Mesendoderm (in vitro differentiated cells): ENCODE results near the gene MYOF.

ENCODE experiments used
- DNase-seq: peaks from one replicate; pipeline ENCODE4 v3.0.0; 2013
- H2AK5ac ChIP-seq: 2 replicates; pipeline ENCODE4 v1.6.1; 2013; ENCODE audit warnings: low read length, inconsistent platforms
- H2BK120ac ChIP-seq: 2 replicates; pipeline ENCODE4 v1.6.1; 2013; ENCODE audit warnings: low read depth, mild to moderate bottlenecking, low read length, moderate library complexity, mixed read lengths
- H2BK15ac ChIP-seq: replicated peaks from 2 replicates; pipeline ENCODE4 v1.6.1; 2013; ENCODE audit warnings: low read depth, mild to moderate bottlenecking, moderate library complexity
- H2BK5ac ChIP-seq: 2 replicates; pipeline ENCODE4 v1.6.1; 2013; ENCODE audit warnings: low read length, inconsistent platforms
- H3K18ac ChIP-seq: 2 replicates; pipeline ENCODE4 v1.6.1; 2013; ENCODE audit warnings: mild to moderate bottlenecking, low read length, mixed read lengths
- H3K23ac ChIP-seq: one replicate; pipeline ENCODE4 v1.6.1; 2013; ENCODE audit warnings: low read length
- H3K27ac ChIP-seq: 2 replicates; pipeline ENCODE4 v1.5.1; 2013; ENCODE audit warnings: low read depth, mild to moderate bottlenecking, inconsistent platforms, low read length, moderate library complexity
- H3K27me3 ChIP-seq: 2 replicates; pipeline ENCODE4 v1.6.1; 2013; ENCODE audit warnings: low read length, control low read depth, mild to moderate bottlenecking, inconsistent platforms; ENCODE audit not compliant: insufficient read depth, poor library complexity
- H3K36me3 ChIP-seq: 2 replicates; pipeline ENCODE4 v1.6.1; 2013; ENCODE audit warnings: low read length, inconsistent platforms; ENCODE audit not compliant: control insufficient read depth, insufficient read depth
- H3K4ac ChIP-seq: one replicate; pipeline ENCODE4 v1.6.1; 2013; ENCODE audit warnings: low read depth, mild to moderate bottlenecking, low read length, moderate library complexity
- H3K4me1 ChIP-seq: 2 replicates; pipeline ENCODE4 v1.6.1; 2013; ENCODE audit warnings: low read depth, low read length, inconsistent platforms; ENCODE audit not compliant: control insufficient read depth
- H3K4me2 ChIP-seq: 2 replicates; pipeline ENCODE4 v1.6.1; 2013; ENCODE audit warnings: low read length
- H3K4me3 ChIP-seq: 2 replicates; pipeline ENCODE4 v1.5.1; 2013; ENCODE audit warnings: mild to moderate bottlenecking, low read length
- H3K56ac ChIP-seq: one replicate; pipeline ENCODE4 v1.6.1; 2013; ENCODE audit warnings: low read length
- H3K79me1 ChIP-seq: 2 replicates; pipeline ENCODE4 v1.6.1; 2013; ENCODE audit warnings: low read length, inconsistent platforms
- H3K79me2 ChIP-seq: 2 replicates; pipeline ENCODE4 v1.6.1; 2013; ENCODE audit warnings: mild to moderate bottlenecking, low read length; ENCODE audit not compliant: control insufficient read depth, insufficient read depth
- H3K9ac ChIP-seq: 2 replicates; pipeline ENCODE4 v1.6.1; 2013; ENCODE audit warnings: low read length, inconsistent platforms
- H4K5ac ChIP-seq: one replicate; pipeline ENCODE4 v1.6.1; 2013; ENCODE audit warnings: low read length
- H4K8ac ChIP-seq: one replicate; pipeline ENCODE4 v1.6.1; 2013; ENCODE audit warnings: low read depth, mild to moderate bottlenecking, control low read depth, low read length, moderate library complexity
- WGBS: extraction: QIAGEN DNeasy Blood & Tissue Kit; methylation state at CpG from one replicate; pipeline ENCODE4 v1.1.7; 2013; ENCODE audit warnings: low lambda C conversion rate, missing lambda C conversion rate; ENCODE audit not compliant: insufficient coverage; ENCODE audit errors: extremely low coverage; 5-methylcytosine and 5-hydroxymethylcytosine counted together

The MYOF gene

DNA sequence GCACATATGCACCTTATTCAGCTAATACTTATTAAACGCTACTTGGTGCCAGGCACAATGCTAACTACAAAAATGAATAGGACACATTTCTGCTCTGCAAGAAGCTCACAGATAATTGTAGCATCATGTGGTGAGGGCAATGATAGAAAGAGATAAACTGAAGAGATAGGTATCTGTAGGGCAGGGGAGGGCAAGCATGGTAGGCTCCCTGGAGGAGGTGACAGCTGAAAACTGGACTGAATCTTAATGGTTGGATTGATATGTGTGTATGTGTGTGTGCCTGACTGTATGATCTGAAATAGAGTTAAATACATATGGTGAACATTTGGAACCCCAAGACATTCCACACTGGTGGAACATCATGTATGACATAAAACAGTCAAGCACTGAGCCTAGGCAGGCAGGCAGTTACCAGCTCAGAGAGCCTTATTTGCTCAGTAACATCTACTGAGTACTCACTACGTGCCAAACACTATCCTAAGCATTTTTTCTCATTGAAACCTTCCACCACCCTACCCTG lies 9.5 kb upstream of the MYOF start:
- Histone ChIP-seq H3K4me1 (peaks cover 12% of the 10 kb centered on the region), H3K18ac (no peak overlapping the region), H3K4me2 (no peak overlapping the region), H3K79me2 (peaks cover 1% of the 10 kb centered on the region), H2AK5ac (no peak overlapping the region), H3K27ac (peak overlapping the region; percentile 3), H4K8ac (no peak overlapping the region), H3K4ac (no peak overlapping the region), H3K27me3 (no peaks in the 10 kb centered on the region), H2BK120ac (no peak overlapping the region), H3K4me3 (no peak overlapping the region), H3K79me1 (no peaks in the 10 kb centered on the region), H3K36me3 (no peaks in the 10 kb centered on the region), H3K56ac (peak overlapping the region; percentile 4), H3K9ac (no peak overlapping the region), H4K5ac (no peak overlapping the region), H2BK5ac (no peak overlapping the region), H2BK15ac (no peak overlapping the region), H3K23ac (no peak overlapping the region)
- no CpG with 5 or more reads among the region's 2 CpGs for WGBS
- DNase-seq: no peak

GRCh38 chr10:93488956-93489528 lies 6.9 kb upstream of the MYOF start:
- H3K27ac ChIP-seq: no peak overlapping the region
- no peaks in the 10 kb centered on the region for H3K27me3 ChIP-seq
- peak; percentile 68 for DNase-seq
- H3K56ac ChIP-seq: no peak overlapping the region
- H4K8ac ChIP-seq: no peak overlapping the region
- no peak overlapping the region for H3K9ac ChIP-seq
- no peak overlapping the region for H2BK15ac ChIP-seq
- H3K4me2 ChIP-seq: no peak overlapping the region
- no peaks in the 10 kb centered on the region for H3K79me2 ChIP-seq
- H2AK5ac ChIP-seq: no peak overlapping the region
- no peak overlapping the region for H2BK5ac ChIP-seq
- H3K36me3 ChIP-seq: no peaks in the 10 kb centered on the region
- WGBS: no CpG with 5 or more reads among the region's 4 CpGs
- H3K23ac ChIP-seq: no peak overlapping the region
- no peaks in the 10 kb centered on the region for H3K79me1 ChIP-seq
- no peak overlapping the region for H3K18ac ChIP-seq
- H4K5ac ChIP-seq: no peak overlapping the region
- no peak overlapping the region for H3K4ac ChIP-seq
- H3K4me1 ChIP-seq: peaks cover 11% of the 10 kb centered on the region
- no peak overlapping the region for H3K4me3 ChIP-seq
- no peak overlapping the region for H2BK120ac ChIP-seq

DNA sequence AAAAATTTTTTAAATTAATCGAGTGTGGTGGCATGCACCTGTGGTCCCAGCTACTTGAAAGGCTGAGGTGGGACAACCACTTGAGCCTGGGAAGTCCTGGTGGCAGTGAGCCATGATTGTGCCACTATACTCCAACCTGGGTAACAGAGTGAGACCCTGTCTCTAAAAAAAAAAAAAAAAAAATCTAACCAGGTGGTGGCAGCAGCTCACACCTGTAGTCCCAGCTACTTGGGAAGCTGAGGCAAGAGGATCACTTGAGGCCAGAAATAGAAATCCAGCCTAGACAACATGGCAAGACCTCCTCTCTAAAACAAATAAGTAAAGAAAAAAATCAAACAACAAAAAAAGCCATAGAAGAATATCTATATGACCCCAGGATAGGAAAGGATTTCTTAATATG lies 3.6 kb upstream of the MYOF start:
- H2AK5ac ChIP-seq: no peak overlapping the region
- H3K18ac ChIP-seq: no peak overlapping the region
- H3K79me1 ChIP-seq: no peaks in the 10 kb centered on the region
- no peak overlapping the region for H4K5ac ChIP-seq
- H3K36me3 ChIP-seq: no peaks in the 10 kb centered on the region
- no peak overlapping the region for H3K4me3 ChIP-seq
- no peak overlapping the region for H3K27ac ChIP-seq
- H3K4ac ChIP-seq: no peak overlapping the region
- H3K4me1 ChIP-seq: peaks cover 8% of the 10 kb centered on the region
- no peak overlapping the region for H3K9ac ChIP-seq
- H3K56ac ChIP-seq: no peak overlapping the region
- H2BK120ac ChIP-seq: no peak overlapping the region
- no peak overlapping the region for H3K23ac ChIP-seq
- no peak for DNase-seq
- WGBS: no CpG with 5 or more reads among the region's 1 CpG
- no peak overlapping the region for H4K8ac ChIP-seq
- no peak overlapping the region for H2BK15ac ChIP-seq
- no peaks in the 10 kb centered on the region for H3K79me2 ChIP-seq
- H3K4me2 ChIP-seq: no peak overlapping the region
- no peak overlapping the region for H2BK5ac ChIP-seq
- no peaks in the 10 kb centered on the region for H3K27me3 ChIP-seq

GRCh38 chr10:93481637-93482144 lies 443 bp downstream of the MYOF start:
- H3K27ac ChIP-seq: peak overlapping the region; percentile 36

GRCh38 chr10:93478873-93479272 lies 3.3 kb downstream of the MYOF start:
- Histone ChIP-seq H3K4me1 (peaks cover 2% of the 10 kb centered on the region), H4K8ac (no peak overlapping the region), H2AK5ac (no peak overlapping the region), H3K27me3 (no peaks in the 10 kb centered on the region), H2BK120ac (no peak overlapping the region), H4K5ac (no peak overlapping the region), H3K27ac (no peak overlapping the region), H3K9ac (no peak overlapping the region), H2BK5ac (no peak overlapping the region), H3K79me1 (no peaks in the 10 kb centered on the region), H3K4me3 (no peak overlapping the region), H3K4me2 (no peak overlapping the region), H3K23ac (no peak overlapping the region), H2BK15ac (no peak overlapping the region), H3K18ac (no peak overlapping the region), H3K4ac (no peak overlapping the region), H3K79me2 (no peaks in the 10 kb centered on the region), H3K56ac (no peak overlapping the region), H3K36me3 (no peaks in the 10 kb centered on the region)
- DNase-seq: no peak
- WGBS: no CpG with 5 or more reads among the region's 6 CpGs

More at GRCh38 chr10:93481637-93482144, 443 bp downstream of the MYOF start:
- Histone ChIP-seq H3K4ac (no peak overlapping the region), H3K9ac (peak overlapping the region; percentile 81), H3K56ac (peak overlapping the region; percentile 92), H2AK5ac (no peak overlapping the region), H2BK120ac (peak overlapping the region; percentile 36), H3K4me3 (peak overlapping the region; percentile 70), H4K5ac (no peak overlapping the region), H3K18ac (peak overlapping the region; percentile 65), H3K23ac (no peak overlapping the region), H3K36me3 (no peaks in the 10 kb centered on the region), H2BK15ac (no peak overlapping the region), H2BK5ac (no peak overlapping the region), H3K79me1 (no peaks in the 10 kb centered on the region), H3K79me2 (no peaks in the 10 kb centered on the region), H4K8ac (no peak overlapping the region), H3K27me3 (no peaks in the 10 kb centered on the region), H3K4me1 (peaks cover 2% of the 10 kb centered on the region), H3K4me2 (peak overlapping the region; percentile 86)
- no CpG with 5 or more reads among the region's 7 CpGs for WGBS
- DNase-seq: no peak

- H3K56ac ChIP-seq: no peak overlapping the region
- H3K79me1 ChIP-seq: no peaks in the 10 kb centered on the region
- H2BK5ac ChIP-seq: no peak overlapping the region
- no peak overlapping the region for H3K9ac ChIP-seq
- no peak overlapping the region for H3K4ac ChIP-seq
- H4K5ac ChIP-seq: no peak overlapping the region
- no CpG with 5 or more reads among the region's 2 CpGs for WGBS
- no peak for DNase-seq
- no peak overlapping the region for H2AK5ac ChIP-seq
- no peak overlapping the region for H4K8ac ChIP-seq
- no peak overlapping the region for H3K23ac ChIP-seq
- H3K27me3 ChIP-seq: no peaks in the 10 kb centered on the region
- no peak overlapping the region for H2BK120ac ChIP-seq
- H3K4me1 ChIP-seq: peaks cover 1% of the 10 kb centered on the region
- H3K79me2 ChIP-seq: no peaks in the 10 kb centered on the region
- no peak overlapping the region for H2BK15ac ChIP-seq
- H3K36me3 ChIP-seq: no peaks in the 10 kb centered on the region
- no peak overlapping the region for H3K27ac ChIP-seq
- H3K4me2 ChIP-seq: no peak overlapping the region
- H3K18ac ChIP-seq: no peak overlapping the region
- H3K4me3 ChIP-seq: no peak overlapping the region
Measured at GRCh38 chr10:93476756-93477155, 5.4 kb downstream of the MYOF start.
